Measurements from ENCODE around the gene SLC25A22. TPM values are rescaled to one million over a fixed set of nuclear protein-coding genes. Genes with fewer than 3 reads are reported as not detected.

SLC25A22 gene
- total and polyA plus RNA-seq, 9 of the 15 experiments (the other 6 are each of a cell fraction or from before 2014, with no cell fraction given), result 0.41 to 55.4 (median 11.4) TPM

GRCh38 chr11:827146-827896 is 29.2 kb upstream of the SLC25A22 start (continued):
- TF ChIP-seq ZNF318 (IDR thresholded peaks at IDR 0.05; ENCODE audit: borderline replicate concordance in 1 of 2, low read depth in 1 of 2), result no peak
- TF ChIP-seq POLR2AphosphoS5 (IDR thresholded peaks at IDR 0.05; ENCODE audit: control insufficient read depth, insufficient read depth, low read depth, low read length), result no peak
- TF ChIP-seq ZNF644 (tag; IDR thresholded peaks at IDR 0.05; ENCODE audit: low read depth), result no peak
- no peak for TF ChIP-seq ZNF639 (CRISPR knock-in tag; conservative IDR thresholded peaks at IDR 0.05 in 1 of 2, IDR thresholded peaks at IDR 0.05 in 1 of 2)
- TF ChIP-seq, protein P1, sequence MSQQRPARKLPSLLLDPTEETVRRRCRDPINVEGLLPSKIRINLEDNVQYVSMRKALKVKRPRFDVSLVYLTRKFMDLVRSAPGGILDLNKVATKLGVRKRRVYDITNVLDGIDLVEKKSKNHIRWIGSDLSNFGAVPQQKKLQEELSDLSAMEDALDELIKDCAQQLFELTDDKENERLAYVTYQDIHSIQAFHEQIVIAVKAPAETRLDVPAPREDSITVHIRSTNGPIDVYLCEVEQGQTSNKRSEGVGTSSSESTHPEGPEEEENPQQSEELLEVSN (IDR thresholded peaks at IDR 0.05; ENCODE audit: borderline replicate concordance in 1 of 2, extremely low read depth in 1 of 2, insufficient read depth in 1 of 2, insufficient read length in 1 of 2, low read depth in 1 of 2, low read length in 1 of 2, poor library complexity in 1 of 2, severe bottlenecking in 1 of 2), result peak in 1 of 2 experiments; percentile 50
- no peak for TF ChIP-seq MAFF (IDR thresholded peaks at IDR 0.05; ENCODE audit: low read length)
- TF ChIP-seq TCF3 (CRISPR knock-in tag; IDR thresholded peaks at IDR 0.05), result no peak
- TF ChIP-seq PRMT5 (CRISPR knock-in tag; IDR thresholded peaks at IDR 0.05), result no peak
- peak; percentile 77 for TF ChIP-seq SMAD4 (CRISPR knock-in tag; conservative IDR thresholded peaks at IDR 0.05)
- no peak for TF ChIP-seq ZZZ3 (IDR thresholded peaks at IDR 0.05)
- TF ChIP-seq MYNN (IDR thresholded peaks at IDR 0.05), result no peak
- no peak for TF ChIP-seq MYNN (CRISPR knock-in tag; IDR thresholded peaks at IDR 0.05)
- no peak for TF ChIP-seq PYGO2 (tag; IDR thresholded peaks at IDR 0.05)
- TF ChIP-seq RBM39 (optimal IDR thresholded peaks at IDR 0.05; ENCODE audit: low read depth, low read length), result no peak
- no peak for TF ChIP-seq GATA2 (CRISPR knock-in tag; IDR thresholded peaks at IDR 0.05)
- no peak for TF ChIP-seq ZNF354B (CRISPR knock-in tag; IDR thresholded peaks at IDR 0.05)

All from K562 (cell line).